Measurements from ENCODE around the gene LMO4. TPM values are rescaled to one million over a fixed set of nuclear protein-coding genes. Genes with fewer than 3 reads are reported as not detected.

Gene LMO4
- total and polyA plus RNA-seq, 2 of the 13 experiments (the other 11 are each of a cell fraction or from before 2014, with no cell fraction given): 19.3 to 49.9 TPM

DNA sequence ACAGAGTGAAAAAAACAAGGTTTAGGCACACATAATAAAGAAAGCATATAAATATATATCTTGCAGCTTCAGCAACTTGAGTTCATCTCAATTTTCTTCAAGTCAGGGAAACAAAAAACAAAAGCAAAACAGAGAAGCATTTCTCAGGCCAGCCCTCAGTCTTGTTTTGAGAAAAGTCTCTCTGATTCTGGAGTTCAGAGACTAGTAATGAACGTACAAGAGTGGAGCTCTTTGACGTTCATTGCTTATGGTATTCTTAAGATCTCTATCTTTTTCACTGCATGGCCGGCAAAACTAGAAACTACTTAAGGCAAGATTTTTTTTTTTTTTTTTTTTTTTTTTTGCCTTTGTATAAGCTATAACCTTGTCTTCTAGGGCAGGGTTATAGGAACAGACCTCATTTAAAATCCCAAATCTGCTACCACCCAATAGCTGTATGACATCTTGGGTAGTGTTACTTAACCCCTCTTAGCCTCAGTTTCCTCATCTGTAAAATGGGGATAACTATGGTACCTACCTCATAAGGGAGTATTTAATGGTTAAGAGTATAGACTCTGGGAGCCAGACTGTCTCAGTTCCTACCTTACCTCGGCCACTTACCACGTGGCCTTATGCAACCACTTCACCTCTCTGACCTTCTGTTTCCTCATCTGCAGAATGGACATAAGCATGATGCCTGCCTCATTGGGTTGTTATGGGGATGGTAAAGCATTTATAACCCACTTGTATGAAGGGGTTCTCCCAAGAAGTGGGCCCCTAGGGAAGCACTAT, 33.6 kb downstream of the LMO4 start:
- Histone ChIP-seq H4K20me1 (ENCODE audit: insufficient read depth, low read length) (no peaks in the 10 kb centered on the region), H3K36me3 (replicated peaks in 1 of 2; ENCODE audit: control insufficient read depth in 1 of 2, insufficient read depth in 2 of 2, low read length in 2 of 2) (no peaks in the 10 kb centered on the region), H3K27me3 (ENCODE audit: control insufficient read depth in 1 of 2, insufficient read depth in 2 of 2, low read length in 2 of 2) (no peaks in the 10 kb centered on the region), H3K4me1 (ENCODE audit: insufficient read depth, low read length) (0 out of 2 replicates have a peak, but pooled peaks cover 7% of the 10 kb centered on the region), H3K79me2 (ENCODE audit: insufficient read depth, low read length) (no peaks in the 10 kb centered on the region), H3K9ac (ENCODE audit: insufficient read depth, low read depth, low read length) (no peak overlapping the region), H3K4me3 (replicated peaks in 1 of 3; ENCODE audit: insufficient read depth in 1 of 3, low read depth in 2 of 3, low read length in 3 of 3) (no peak overlapping the region), H3K9me3 (ENCODE audit: low read length) (no peaks in the 10 kb centered on the region), H2AFZ (ENCODE audit: low read length) (no peak overlapping the region), H3K27ac (ENCODE audit: extremely low read length, insufficient read depth, low read length) (no peak overlapping the region), H3K4me2 (ENCODE audit: low read depth, low read length) (no peak overlapping the region)
- 14% methylated on average over 5 of the region's 5 CpGs for WGBS (ENCODE audit: low lambda C conversion rate)
- ATAC-seq (no peak), FAIRE-seq (no peak), DNase-seq (ENCODE audit: low spot score) (no peak)
- BruUV-seq (replicated peaks): no TSS peak
- TF ChIP-seq, protein P1, sequence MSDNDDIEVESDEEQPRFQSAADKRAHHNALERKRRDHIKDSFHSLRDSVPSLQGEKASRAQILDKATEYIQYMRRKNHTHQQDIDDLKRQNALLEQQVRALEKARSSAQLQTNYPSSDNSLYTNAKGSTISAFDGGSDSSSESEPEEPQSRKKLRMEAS (IDR thresholded peaks at IDR 0.05): 0 out of 2 replicates have a peak, but pooled peaks have one; percentile 16
- TF ChIP-seq ZNF629 (CRISPR knock-in tag; conservative IDR thresholded peaks at IDR 0.05) (peak; percentile 72; the same call in 1 of the 2 replicates), JUND (CRISPR knock-in tag; IDR thresholded peaks at IDR 0.05) (no peak)
- TF ChIP-seq, protein P2, sequence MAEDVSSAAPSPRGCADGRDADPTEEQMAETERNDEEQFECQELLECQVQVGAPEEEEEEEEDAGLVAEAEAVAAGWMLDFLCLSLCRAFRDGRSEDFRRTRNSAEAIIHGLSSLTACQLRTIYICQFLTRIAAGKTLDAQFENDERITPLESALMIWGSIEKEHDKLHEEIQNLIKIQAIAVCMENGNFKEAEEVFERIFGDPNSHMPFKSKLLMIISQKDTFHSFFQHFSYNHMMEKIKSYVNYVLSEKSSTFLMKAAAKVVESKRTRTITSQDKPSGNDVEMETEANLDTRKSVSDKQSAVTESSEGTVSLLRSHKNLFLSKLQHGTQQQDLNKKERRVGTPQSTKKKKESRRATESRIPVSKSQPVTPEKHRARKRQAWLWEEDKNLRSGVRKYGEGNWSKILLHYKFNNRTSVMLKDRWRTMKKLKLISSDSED (CRISPR knock-in tag; IDR thresholded peaks at IDR 0.05): no peak
- in situ Hi-C loops (cut with HindIII; ENCODE audit: extremely low pct_ligation_motif_present, low pct_unique_long_range_greater_than_20kb): no loop called here
- intact Hi-C loops (cut with micrococcal nuclease; ENCODE audit: unreplicated experiment): no loop called here
- ChIA-PET POLR2A (no interaction called here), CTCF (ENCODE audit: low intra/inter-chr PET ratio, low total read pairs) (no interaction called here)

DNA sequence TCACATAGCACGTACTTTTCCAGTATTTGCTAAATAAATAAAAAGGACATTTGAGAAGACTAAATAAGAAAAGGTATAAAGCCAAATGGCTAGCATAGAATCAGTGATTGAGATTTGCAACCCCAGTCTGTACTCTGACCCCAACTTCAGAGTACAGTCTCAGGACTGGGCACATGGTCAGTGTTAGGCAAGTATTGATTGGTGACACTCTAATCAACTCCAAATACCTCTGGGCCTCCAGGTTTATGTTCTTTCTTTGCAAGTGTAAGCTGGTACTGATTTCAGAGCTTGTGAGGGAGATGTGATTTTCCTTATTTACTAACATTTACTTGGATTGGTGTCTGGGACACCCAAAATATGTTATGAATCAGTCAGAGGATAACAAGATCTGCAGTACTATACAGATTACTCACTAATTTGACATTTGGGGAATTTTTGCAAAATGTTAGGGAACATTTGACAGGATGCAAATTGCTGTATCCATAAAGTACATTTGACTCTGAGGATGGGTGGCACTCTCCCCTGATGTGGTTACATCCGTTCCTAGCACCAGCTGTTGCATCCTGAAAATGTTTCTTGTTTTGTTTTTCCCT, 34.2 kb downstream of the LMO4 start:
- no peak overlapping the region for H3K4me3 ChIP-seq (replicated peaks in 1 of 3; ENCODE audit: insufficient read depth in 1 of 3, low read depth in 2 of 3, low read length in 3 of 3)
- H3K9me3 ChIP-seq (ENCODE audit: low read length): no peaks in the 10 kb centered on the region
- ChIA-PET POLR2A (no interaction called here), CTCF (ENCODE audit: low intra/inter-chr PET ratio, low total read pairs) (no interaction called here)
- H3K27ac ChIP-seq (ENCODE audit: extremely low read length, insufficient read depth, low read length): no peak overlapping the region
- no TSS peak for BruUV-seq (replicated peaks)
- no peak overlapping the region for H2AFZ ChIP-seq (ENCODE audit: low read length)
- intact Hi-C loops (cut with micrococcal nuclease; ENCODE audit: unreplicated experiment): no loop called here
- in situ Hi-C loops (cut with HindIII; ENCODE audit: extremely low pct_ligation_motif_present, low pct_unique_long_range_greater_than_20kb): no loop called here
- ATAC-seq (no peak), FAIRE-seq (no peak), DNase-seq (ENCODE audit: low spot score) (no peak)
- TF ChIP-seq, protein P3, sequence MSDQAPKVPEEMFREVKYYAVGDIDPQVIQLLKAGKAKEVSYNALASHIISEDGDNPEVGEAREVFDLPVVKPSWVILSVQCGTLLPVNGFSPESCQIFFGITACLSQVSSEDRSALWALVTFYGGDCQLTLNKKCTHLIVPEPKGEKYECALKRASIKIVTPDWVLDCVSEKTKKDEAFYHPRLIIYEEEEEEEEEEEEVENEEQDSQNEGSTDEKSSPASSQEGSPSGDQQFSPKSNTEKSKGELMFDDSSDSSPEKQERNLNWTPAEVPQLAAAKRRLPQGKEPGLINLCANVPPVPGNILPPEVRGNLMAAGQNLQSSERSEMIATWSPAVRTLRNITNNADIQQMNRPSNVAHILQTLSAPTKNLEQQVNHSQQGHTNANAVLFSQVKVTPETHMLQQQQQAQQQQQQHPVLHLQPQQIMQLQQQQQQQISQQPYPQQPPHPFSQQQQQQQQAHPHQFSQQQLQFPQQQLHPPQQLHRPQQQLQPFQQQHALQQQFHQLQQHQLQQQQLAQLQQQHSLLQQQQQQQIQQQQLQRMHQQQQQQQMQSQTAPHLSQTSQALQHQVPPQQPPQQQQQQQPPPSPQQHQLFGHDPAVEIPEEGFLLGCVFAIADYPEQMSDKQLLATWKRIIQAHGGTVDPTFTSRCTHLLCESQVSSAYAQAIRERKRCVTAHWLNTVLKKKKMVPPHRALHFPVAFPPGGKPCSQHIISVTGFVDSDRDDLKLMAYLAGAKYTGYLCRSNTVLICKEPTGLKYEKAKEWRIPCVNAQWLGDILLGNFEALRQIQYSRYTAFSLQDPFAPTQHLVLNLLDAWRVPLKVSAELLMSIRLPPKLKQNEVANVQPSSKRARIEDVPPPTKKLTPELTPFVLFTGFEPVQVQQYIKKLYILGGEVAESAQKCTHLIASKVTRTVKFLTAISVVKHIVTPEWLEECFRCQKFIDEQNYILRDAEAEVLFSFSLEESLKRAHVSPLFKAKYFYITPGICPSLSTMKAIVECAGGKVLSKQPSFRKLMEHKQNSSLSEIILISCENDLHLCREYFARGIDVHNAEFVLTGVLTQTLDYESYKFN (CRISPR knock-in tag; conservative IDR thresholded peaks at IDR 0.05): 0 out of 2 replicates have a peak, but pooled peaks have one; percentile 13
- TF ChIP-seq, protein P4, sequence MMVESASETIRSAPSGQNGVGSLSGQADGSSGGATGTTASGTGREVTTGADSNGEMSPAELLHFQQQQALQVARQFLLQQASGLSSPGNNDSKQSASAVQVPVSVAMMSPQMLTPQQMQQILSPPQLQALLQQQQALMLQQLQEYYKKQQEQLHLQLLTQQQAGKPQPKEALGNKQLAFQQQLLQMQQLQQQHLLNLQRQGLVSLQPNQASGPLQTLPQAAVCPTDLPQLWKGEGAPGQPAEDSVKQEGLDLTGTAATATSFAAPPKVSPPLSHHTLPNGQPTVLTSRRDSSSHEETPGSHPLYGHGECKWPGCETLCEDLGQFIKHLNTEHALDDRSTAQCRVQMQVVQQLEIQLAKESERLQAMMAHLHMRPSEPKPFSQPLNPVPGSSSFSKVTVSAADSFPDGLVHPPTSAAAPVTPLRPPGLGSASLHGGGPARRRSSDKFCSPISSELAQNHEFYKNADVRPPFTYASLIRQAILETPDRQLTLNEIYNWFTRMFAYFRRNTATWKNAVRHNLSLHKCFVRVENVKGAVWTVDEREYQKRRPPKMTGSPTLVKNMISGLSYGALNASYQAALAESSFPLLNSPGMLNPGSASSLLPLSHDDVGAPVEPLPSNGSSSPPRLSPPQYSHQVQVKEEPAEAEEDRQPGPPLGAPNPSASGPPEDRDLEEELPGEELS (CRISPR knock-in tag; IDR thresholded peaks at IDR 0.05): no peak
- TF ChIP-seq HNRNPLL (IDR thresholded peaks at IDR 0.05; ENCODE audit: low read depth, low read length, poor library complexity, severe bottlenecking) (no peak), ONECUT2 (CRISPR knock-in tag; IDR thresholded peaks at IDR 0.05) (0 out of 2 replicates have a peak, but pooled peaks have one; percentile 16), HNF4A (CRISPR knock-in tag; IDR thresholded peaks at IDR 0.05) (peak; percentile 44; the same call in 1 of the 2 replicates)
- no peak overlapping the region for H3K9ac ChIP-seq (ENCODE audit: insufficient read depth, low read depth, low read length)
- WGBS (ENCODE audit: low lambda C conversion rate): 32% methylated on average over 2 of the region's 2 CpGs
- no peaks in the 10 kb centered on the region for H3K79me2 ChIP-seq (ENCODE audit: insufficient read depth, low read length)
- H3K4me2 ChIP-seq (ENCODE audit: low read depth, low read length): no peak overlapping the region
- no peaks in the 10 kb centered on the region for H4K20me1 ChIP-seq (ENCODE audit: insufficient read depth, low read length)
- 0 out of 2 replicates have a peak, but pooled peaks cover 7% of the 10 kb centered on the region for H3K4me1 ChIP-seq (ENCODE audit: insufficient read depth, low read length)
- no peaks in the 10 kb centered on the region for H3K27me3 ChIP-seq (ENCODE audit: control insufficient read depth in 1 of 2, insufficient read depth in 2 of 2, low read length in 2 of 2)
- H3K36me3 ChIP-seq (replicated peaks in 1 of 2; ENCODE audit: control insufficient read depth in 1 of 2, insufficient read depth in 2 of 2, low read length in 2 of 2): no peaks in the 10 kb centered on the region
